ENCODE measurements around the gene CNPY1.

CNPY1 gene

DNA sequence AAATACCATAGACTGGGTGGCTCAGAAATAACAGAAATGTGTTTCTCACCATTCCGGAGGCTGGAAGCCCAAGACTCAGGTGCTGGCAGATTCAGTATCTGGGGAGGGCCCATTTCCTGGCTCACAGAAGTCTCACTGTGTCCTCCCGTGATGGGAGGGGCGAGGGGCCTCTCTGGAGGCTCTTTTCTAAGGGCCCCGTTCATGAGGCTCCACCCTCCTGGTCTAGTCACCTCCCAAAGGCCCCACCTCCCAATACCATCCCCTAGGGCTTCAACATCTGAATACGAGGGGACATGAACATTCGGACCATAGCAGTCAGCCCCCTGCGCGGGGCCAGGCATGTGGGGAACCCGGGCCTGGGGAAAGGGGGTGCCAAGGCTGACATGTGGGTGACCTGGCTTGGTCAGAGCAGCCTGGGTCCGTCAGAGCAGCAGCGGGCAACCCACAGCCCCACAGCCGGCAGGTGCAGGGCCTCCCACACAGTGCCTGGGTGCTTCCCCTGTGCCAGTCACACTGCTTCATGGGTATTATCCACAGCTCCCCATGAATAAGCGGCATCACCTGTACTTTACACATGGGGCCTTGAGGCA, 13.3 kb upstream of the CNPY1 start:
- no peak for DNase-seq (ENCODE audit: low read depth in 2 of 2)

- no peak for DNase-seq (ENCODE audit: low read depth in 2 of 2)
Measured at GRCh38 chr7:155558961-155559360, 12.6 kb upstream of the CNPY1 start.

- DNase-seq (ENCODE audit: low read depth in 2 of 2) = no peak
Measured at GRCh38 chr7:155558351-155558750, 12.0 kb upstream of the CNPY1 start.

DNA sequence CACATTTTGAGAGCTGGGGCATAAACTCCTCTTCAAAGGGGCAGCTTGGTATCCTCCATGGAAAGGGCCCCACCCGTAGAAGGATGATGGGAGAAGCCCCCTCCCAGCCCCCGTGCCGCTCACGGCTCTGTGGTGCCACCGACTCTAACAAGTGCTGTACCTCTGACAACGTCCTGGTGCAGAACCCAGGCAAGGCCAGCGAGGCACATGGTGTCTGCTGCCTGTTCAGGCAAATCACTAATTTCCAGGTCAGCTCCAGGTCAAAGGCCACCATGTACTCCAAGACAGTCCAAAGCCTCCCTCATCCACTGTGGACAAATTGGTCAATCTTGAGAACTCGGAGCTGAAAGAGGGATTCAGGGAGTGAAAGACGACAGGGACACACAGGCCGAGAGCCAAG, 11.4 kb upstream of the CNPY1 start:
- no peak for DNase-seq (ENCODE audit: low read depth in 2 of 2)

DNA sequence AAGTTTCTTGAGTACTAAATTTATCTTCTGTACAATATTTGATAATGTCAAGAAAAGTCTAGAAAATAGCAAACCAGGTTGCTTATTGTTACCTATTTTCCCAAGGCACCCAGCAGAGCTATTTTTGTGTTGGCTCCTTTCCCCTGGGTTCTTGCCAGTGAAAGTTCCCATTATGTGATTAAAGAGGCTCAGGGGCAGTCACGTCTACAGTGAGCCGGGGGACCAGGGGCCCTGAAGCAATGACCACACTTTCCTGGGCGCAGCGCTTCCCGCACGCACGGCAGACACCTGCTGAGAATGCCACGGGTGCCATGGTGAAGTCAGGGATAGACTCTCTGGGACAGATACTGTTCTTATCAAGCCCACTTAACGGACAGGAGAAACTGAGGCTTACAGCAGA, 10.4 kb upstream of the CNPY1 start:
- DNase-seq (ENCODE audit: low read depth in 2 of 2) = no peak

DNA sequence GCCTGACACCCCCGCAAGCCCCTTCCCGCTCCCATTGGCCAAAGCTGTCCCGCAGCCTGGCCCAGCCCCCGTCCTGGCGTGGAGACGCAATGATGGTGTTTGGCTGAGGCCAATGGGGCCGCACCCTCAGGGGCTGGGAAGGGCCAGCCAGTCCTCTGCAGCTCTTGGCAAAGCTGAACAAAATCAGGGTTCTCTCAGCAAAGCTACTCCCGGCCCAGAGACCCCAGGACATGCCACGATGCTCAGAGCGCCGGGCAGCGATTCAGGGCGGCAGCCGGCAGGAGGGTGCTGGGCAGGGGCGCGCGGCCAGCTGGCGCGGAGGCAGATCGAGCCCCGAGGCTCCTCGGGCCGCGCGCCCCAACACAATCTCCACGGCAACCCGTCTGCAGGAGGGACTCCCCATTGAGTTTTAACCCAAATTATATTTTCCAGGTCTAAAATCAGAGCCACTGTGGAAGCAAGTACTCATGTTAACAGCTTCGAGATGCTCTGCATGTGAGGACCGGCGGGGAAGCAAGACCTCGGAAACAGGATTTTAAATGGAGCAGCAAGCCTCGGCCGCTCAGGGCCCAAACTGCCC, 8.8 kb upstream of the CNPY1 start:
- DNase-seq (ENCODE audit: low read depth in 2 of 2) = no peak

DNA sequence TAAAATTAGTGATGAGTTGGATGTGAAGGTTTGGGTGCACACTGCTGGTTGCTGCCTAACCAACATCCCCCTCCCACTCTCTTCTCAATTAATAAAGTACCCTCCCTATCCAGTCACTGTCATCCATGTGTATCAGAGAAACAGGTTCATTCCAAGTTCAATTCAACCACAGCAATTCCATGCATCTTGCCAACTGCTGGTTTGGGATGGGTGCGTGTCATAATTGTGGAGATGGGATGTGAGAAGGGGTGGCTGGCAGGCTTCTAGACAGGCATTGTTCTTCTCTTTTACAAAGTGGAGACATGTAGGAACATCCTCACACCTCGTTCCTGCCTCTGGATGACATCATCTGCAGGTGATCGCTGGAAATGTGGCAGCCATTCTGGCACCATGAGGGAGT, 7.5 kb upstream of the CNPY1 start:
- DNase-seq (ENCODE audit: low read depth in 2 of 2) = no peak

GRCh38 chr7:155551785-155552611, 5.6 kb upstream of the CNPY1 start:
- no peak for DNase-seq (ENCODE audit: low read depth in 2 of 2)

DNA sequence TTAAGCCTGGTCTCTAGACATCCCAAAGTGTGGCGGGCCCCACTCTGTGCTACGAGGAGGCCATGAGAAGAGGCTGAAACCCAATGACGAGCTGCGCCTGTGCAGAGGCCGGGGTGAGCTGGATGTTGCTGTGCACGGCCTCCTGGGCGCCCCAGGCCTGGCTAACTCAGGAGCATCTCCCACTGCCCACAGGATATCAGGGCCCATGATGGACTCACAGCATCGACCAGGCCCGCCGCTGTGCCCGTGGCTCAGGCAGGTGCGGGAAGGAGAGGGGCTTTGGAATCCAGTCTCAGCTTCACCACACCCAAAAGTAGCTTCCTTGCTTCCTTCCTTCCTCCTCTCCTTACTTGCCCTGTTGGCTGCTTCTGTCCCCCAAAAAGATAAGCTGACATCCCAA, 4.6 kb upstream of the CNPY1 start:
- no peak for DNase-seq (ENCODE audit: low read depth in 2 of 2)

GRCh38 chr7:155549226-155549625, 2.9 kb upstream of the CNPY1 start:
- no peak for DNase-seq (ENCODE audit: low read depth in 2 of 2)

DNA sequence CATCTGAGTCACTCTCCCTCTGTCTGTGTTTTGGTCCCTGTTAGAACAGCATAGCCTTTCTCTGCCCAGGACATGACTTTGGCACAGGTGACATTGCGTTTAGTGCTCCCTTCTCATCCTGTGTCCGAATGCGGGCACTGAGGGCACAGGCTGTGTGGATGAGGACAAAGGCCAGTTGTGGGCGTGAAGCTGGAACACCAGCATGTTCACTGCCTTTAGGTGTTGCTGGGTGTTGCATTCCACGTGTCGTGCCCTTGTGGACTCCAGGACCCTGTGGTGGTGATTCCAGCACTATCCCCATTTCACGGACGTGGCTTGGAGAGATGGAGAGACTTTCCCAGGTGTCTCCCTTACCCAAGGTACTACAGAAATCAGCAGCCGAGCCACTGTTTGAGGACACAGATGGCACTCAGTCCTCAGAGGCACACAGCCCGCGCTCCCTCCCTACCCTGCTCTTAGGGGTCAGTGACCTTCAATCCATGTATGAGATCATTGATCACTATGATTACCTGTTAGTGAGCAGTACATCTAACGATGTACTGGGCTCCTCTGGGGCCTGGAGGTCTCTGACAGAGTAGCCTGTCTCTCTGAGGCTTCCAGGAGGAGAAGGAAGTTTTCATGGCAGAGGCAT, 917 bp upstream of the CNPY1 start:
- no peak for DNase-seq (ENCODE audit: low read depth in 2 of 2)

DNA sequence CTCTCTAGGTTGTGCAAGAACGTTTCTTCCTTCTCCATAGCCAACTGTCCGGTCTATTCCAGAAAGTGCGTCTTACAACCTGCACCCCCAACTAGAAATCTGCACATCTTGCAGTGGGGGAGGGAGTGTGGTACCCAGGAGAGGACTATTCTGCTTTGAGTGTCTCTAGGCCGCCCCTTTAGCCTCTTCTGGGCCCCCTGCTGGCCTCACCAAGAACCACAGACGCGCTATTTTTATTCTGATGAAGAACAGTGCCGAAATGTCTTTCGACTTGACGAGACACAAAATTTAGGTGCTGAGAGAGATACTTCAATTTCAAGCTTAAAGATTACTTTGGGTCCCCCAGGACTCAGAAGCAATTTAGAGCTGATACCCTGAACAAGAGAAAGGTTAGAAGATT, 1.0 kb downstream of the CNPY1 start:
- no peak for DNase-seq (ENCODE audit: low read depth in 2 of 2)

DNA sequence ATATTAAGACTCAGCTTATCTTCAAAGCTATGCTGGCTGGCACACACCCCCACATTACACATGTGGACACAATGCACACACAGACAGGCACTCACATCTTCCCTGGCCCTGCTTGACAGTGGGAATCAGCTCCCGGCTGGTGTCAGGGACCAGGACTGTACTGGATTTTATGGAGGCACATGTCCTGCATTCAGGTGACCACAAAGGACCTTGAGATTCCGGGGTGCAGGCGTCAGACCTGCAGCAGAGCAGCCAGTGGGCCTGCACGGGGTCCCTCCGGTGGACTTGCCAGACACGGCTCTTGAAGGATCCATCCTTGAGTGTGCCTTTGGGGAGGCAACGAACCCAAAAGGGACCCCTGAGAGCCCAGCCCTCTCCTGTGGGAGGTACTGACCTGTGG, 1.9 kb downstream of the CNPY1 start:
- DNase-seq (ENCODE audit: low read depth in 2 of 2) = no peak

- no peak for DNase-seq (ENCODE audit: low read depth in 2 of 2)
Measured at GRCh38 chr7:155543926-155544325, 2.4 kb downstream of the CNPY1 start.

GRCh38 chr7:155543011-155543876, 3.1 kb downstream of the CNPY1 start:
- DNase-seq (ENCODE audit: low read depth in 2 of 2) = no peak

DNA sequence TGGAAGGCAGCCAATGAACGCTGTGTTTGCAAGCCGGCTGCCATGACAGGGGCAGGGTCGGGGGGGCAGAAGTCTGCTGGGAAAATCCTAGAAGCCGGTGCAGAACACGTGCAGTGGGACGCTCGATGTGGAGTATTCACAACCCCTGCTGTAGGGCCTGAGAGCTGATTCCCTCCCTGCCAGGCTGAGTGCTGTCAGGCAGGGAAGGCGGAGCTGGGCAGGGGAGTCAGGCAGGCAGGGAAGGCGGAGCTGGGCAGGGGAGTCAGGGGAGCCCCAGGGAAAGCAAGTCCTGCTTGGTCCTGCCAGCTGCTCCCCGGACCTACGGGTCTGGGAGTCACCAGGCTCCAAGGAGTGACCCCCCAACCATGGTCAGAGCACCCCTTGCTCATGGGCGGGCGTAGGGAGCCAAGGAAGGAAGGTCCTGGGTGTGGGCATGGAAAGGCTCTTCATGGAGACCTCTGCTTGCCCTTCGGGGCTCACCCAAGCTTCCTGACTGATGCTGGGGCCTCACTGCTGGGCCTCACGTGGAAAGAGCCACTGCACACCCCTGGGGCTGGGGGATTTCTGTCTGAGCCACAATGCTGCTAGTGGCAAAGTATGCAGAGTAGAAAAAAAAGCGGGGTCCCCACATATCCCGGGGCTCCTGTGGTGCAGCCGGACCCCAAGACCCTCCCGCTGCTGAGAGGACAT, 4.2 kb downstream of the CNPY1 start:
- no peak for DNase-seq (ENCODE audit: low read depth in 2 of 2)

DNA sequence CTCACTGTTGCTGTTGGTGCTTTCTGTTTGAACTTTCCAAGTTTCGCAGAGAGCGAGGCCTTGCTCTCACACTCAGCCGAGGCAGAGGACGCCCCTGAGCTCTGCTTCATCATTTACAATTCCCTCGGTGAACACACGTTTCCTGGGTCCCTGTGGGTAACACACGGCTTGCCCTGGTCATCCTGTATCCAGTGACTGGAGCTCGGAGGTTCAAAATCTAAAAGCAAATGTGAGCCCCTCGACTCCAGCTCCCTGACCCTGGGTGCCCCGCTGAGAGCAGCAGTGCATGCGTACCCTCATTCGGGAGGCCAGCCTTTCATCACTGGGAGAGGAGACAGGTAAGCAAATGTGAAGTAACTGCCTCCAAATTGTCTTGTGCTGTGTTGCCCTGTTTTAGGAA, 5.8 kb downstream of the CNPY1 start:
- no peak for DNase-seq (ENCODE audit: low read depth in 2 of 2)

- no peak for DNase-seq (ENCODE audit: low read depth in 2 of 2)
Measured at GRCh38 chr7:155538293-155538692, 8.1 kb downstream of the CNPY1 start.

DNA sequence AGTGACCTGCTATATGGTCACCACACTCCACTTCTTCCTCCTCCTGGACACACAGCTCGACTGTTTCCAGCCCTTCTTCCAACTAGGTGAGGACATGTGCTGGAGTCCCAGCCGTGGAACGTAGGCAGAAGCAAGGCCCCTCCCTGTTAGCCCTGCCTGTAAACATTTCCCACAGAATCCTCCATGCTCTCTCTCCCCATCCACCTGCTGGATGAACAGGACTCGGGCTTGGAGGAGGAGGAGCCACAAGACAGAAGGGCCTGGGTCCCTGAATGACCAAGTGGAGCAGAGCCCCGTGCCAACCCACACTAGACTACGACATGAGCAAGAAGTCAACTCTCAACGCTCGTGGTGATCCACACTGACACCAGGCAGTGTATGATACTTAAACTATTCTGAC, 9.9 kb downstream of the CNPY1 start:
- DNase-seq (ENCODE audit: low read depth in 2 of 2) = no peak

DNA sequence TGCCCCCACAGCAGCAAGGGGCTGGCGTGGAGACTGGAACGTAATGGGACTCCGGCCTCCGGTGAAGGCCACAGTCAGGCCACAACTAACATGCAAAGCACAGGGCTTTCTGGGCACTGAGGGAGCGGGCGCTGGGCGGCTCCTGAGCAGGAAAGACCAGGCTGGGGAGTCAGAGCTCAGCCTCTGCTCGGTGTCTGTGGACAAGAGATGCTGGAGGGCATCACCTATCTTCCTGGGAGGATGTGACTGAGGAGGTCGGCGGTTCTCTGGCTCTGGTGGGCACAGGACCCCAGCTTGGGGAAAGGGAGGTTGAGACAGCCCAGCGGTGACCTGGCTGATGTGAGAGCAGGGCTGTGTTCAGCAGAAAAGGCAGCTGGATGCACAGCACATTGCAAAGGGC, 11.7 kb downstream of the CNPY1 start:
- no peak for DNase-seq (ENCODE audit: low read depth in 2 of 2)

All from activated CD8-positive, alpha-beta memory T cell treated with anti-CD3 and anti-CD28 coated beads for 4 hours (primary cell).